CD4-positive, alpha-beta T cell treated with Interleukin-6 at 100 ng/mL for 8 hours (primary cell): ENCODE results near the gene SERPINE1.
"Not testable (repeated sequence)": the region's sequence is repeated elsewhere in the genome, so short reads cannot be mapped to it uniquely, and the experiment has no call there.

ENCODE experiments used
- DNase-seq: peaks from one replicate; pipeline ENCODE4 v3.0.0-alpha.2; 2020; ENCODE audit warnings: mixed read lengths, low spot score

Gene SERPINE1

GRCh38 chr7:101102026-101102425, 24.9 kb upstream of the SERPINE1 start:
- no peak for DNase-seq

GRCh38 chr7:101103701-101104100, 23.2 kb upstream of the SERPINE1 start:
- DNase-seq = not testable (repeated sequence)

- no peak for DNase-seq
Measured at GRCh38 chr7:101104193-101104713, 22.7 kb upstream of the SERPINE1 start.

GRCh38 chr7:101104799-101105198, 22.1 kb upstream of the SERPINE1 start:
- DNase-seq = no peak

GRCh38 chr7:101105248-101105647, 21.7 kb upstream of the SERPINE1 start:
- not testable (repeated sequence) for DNase-seq

GRCh38 chr7:101106386-101106785, 20.5 kb upstream of the SERPINE1 start:
- DNase-seq = no peak

GRCh38 chr7:101108330-101108857, 18.5 kb upstream of the SERPINE1 start:
- DNase-seq = no peak

- no peak for DNase-seq
Measured at GRCh38 chr7:101108961-101109360, 17.9 kb upstream of the SERPINE1 start.

GRCh38 chr7:101109368-101109767, 17.5 kb upstream of the SERPINE1 start:
- no peak for DNase-seq

- DNase-seq = no peak
Measured at GRCh38 chr7:101111261-101111660, 15.6 kb upstream of the SERPINE1 start.

GRCh38 chr7:101112233-101112632, 14.7 kb upstream of the SERPINE1 start:
- DNase-seq = no peak

GRCh38 chr7:101113140-101113539, 13.8 kb upstream of the SERPINE1 start:
- DNase-seq = not testable (repeated sequence)

GRCh38 chr7:101113836-101114235, 13.1 kb upstream of the SERPINE1 start:
- DNase-seq = no peak

- DNase-seq = no peak
Measured at GRCh38 chr7:101114492-101114891, 12.4 kb upstream of the SERPINE1 start.

- no peak for DNase-seq
Measured at GRCh38 chr7:101115215-101115614, 11.7 kb upstream of the SERPINE1 start.

- no peak for DNase-seq
Measured at GRCh38 chr7:101116898-101117297, 10.0 kb upstream of the SERPINE1 start.

- no peak for DNase-seq
Measured at GRCh38 chr7:101118856-101119255, 8.0 kb upstream of the SERPINE1 start.

GRCh38 chr7:101119876-101120275, 7.0 kb upstream of the SERPINE1 start:
- DNase-seq = no peak

- no peak for DNase-seq
Measured at GRCh38 chr7:101120315-101120714, 6.6 kb upstream of the SERPINE1 start.

- not testable (repeated sequence) for DNase-seq
Measured at GRCh38 chr7:101121631-101121990, 5.3 kb upstream of the SERPINE1 start.

GRCh38 chr7:101121991-101122932, 4.6 kb upstream of the SERPINE1 start:
- DNase-seq = no peak

- no peak for DNase-seq
Measured at GRCh38 chr7:101122933-101123702, 3.8 kb upstream of the SERPINE1 start.

- no peak for DNase-seq
Measured at GRCh38 chr7:101123703-101124068, 3.2 kb upstream of the SERPINE1 start.
